Osteoblast (primary cell): ENCODE results near the gene LPCAT3. TPM values are rescaled to one million over a fixed set of nuclear protein-coding genes. Genes with fewer than 3 reads are reported as not detected.

Experiments used
- DNase-seq: peaks from one replicate; pipeline ENCODE4 v3.0.0; 2011; ENCODE audit warnings: low spot score, mixed read lengths; ENCODE audit not compliant: insufficient read length; ENCODE audit errors: missing footprints
- H2AFZ ChIP-seq: 2 replicates; pipeline ENCODE4 v1.6.0; 2011; ENCODE audit warnings: mild to moderate bottlenecking, low read length
- H3K27ac ChIP-seq: 2 replicates; pipeline ENCODE4 v1.5.1; 2011; ENCODE audit warnings: mild to moderate bottlenecking, low read depth, low read length, moderate library complexity
- H3K27me3 ChIP-seq: 2 replicates; pipeline ENCODE4 v1.6.0; 2012; ENCODE audit warnings: mild to moderate bottlenecking, control low read depth, inconsistent platforms, low read length, moderate library complexity; ENCODE audit not compliant: insufficient read depth
- H3K36me3 ChIP-seq: 2 replicates; pipeline ENCODE4 v1.5.1; 2011; ENCODE audit warnings: mild to moderate bottlenecking, low read length, control low read depth, moderate library complexity; ENCODE audit not compliant: insufficient read depth
- H3K4me1 ChIP-seq: 2 replicates; pipeline ENCODE4 v1.5.1; 2011; ENCODE audit warnings: mild to moderate bottlenecking, low read length, control low read depth, moderate library complexity; ENCODE audit not compliant: insufficient read depth
- H3K4me2 ChIP-seq: 2 replicates; pipeline ENCODE4 v1.6.0; 2011; ENCODE audit warnings: mild to moderate bottlenecking, low read length; ENCODE audit not compliant: insufficient read depth
- H3K4me3 ChIP-seq: fragments of 200-600 bp; sonication (generic); 3 replicates; pipeline ENCODE4 v1.5.1; 2012; ENCODE audit warnings: mild to moderate bottlenecking, low read length, inconsistent platforms; ENCODE audit not compliant: insufficient read depth
- H3K79me2 ChIP-seq: 2 replicates; pipeline ENCODE4 v1.6.0; 2012; ENCODE audit warnings: mild to moderate bottlenecking, low read length, control low read depth, inconsistent platforms; ENCODE audit not compliant: insufficient read depth
- H3K9me3 ChIP-seq: 2 replicates; pipeline ENCODE4 v1.5.1; 2011; ENCODE audit warnings: low read depth, low read length, control low read depth
- H4K20me1 ChIP-seq: 2 replicates; pipeline ENCODE4 v1.6.0; 2012; ENCODE audit warnings: mild to moderate bottlenecking, low read length, control low read depth; ENCODE audit not compliant: insufficient read depth
- CTCF ChIP-seq: IDR thresholded peaks from 2 replicates; pipeline ENCODE4 v1.5.1; 2011; ENCODE audit warnings: mild to moderate bottlenecking, low read depth, low read length, moderate library complexity; ENCODE audit errors: extremely low read depth
- total RNA-seq: library from RNA; depleted of rRNA; stranded (reverse); fragments of >200 nt; gene quantifications from 2 replicates; pipeline ENCODE4 v1.2.3, GENCODE V29; 2012

The LPCAT3 gene
- total RNA-seq, 1 donor, result 20.3 TPM

GRCh38 chr12:6977653-6978052 lies 40.6 kb downstream of the LPCAT3 start:
- H2AFZ ChIP-seq, result no peak overlapping the region
- H3K36me3 ChIP-seq, result peaks cover 69% of the 10 kb centered on the region
- no peaks in the 10 kb centered on the region for H3K4me1 ChIP-seq
- no peak overlapping the region for H3K27ac ChIP-seq
- H3K79me2 ChIP-seq, result peaks cover 4% of the 10 kb centered on the region
- H3K4me2 ChIP-seq, result no peak overlapping the region
- H3K4me3 ChIP-seq, result no peak overlapping the region
- TF ChIP-seq CTCF, result no peak
- no peak for DNase-seq
- no peaks in the 10 kb centered on the region for H3K27me3 ChIP-seq
- H4K20me1 ChIP-seq, result no peaks in the 10 kb centered on the region
- H3K9me3 ChIP-seq, result no peaks in the 10 kb centered on the region

GRCh38 chr12:6975297-6976032 lies 42.8 kb downstream of the LPCAT3 start:
- H2AFZ ChIP-seq, result no peak overlapping the region
- H3K9me3 ChIP-seq, result no peaks in the 10 kb centered on the region

GRCh38 chr12:6974180-6974579 lies 44.1 kb downstream of the LPCAT3 start:
- Histone ChIP-seq H3K4me2 (no peak overlapping the region), H3K9me3 (no peaks in the 10 kb centered on the region), H3K79me2 (peaks cover 36% of the 10 kb centered on the region), H3K4me1 (peaks cover 10% of the 10 kb centered on the region), H2AFZ (no peak overlapping the region), H3K27ac (no peak overlapping the region), H3K36me3 (peaks cover 48% of the 10 kb centered on the region), H3K27me3 (no peaks in the 10 kb centered on the region), H4K20me1 (no peaks in the 10 kb centered on the region), H3K4me3 (no peak overlapping the region)
- DNase-seq, result no peak
- no peak for TF ChIP-seq CTCF

More at GRCh38 chr12:6975297-6976032, 42.8 kb downstream of the LPCAT3 start:
- no peak for DNase-seq
- Histone ChIP-seq H3K79me2 (peaks cover 24% of the 10 kb centered on the region), H3K4me3 (no peak overlapping the region), H3K36me3 (peaks cover 50% of the 10 kb centered on the region), H3K4me1 (peaks cover 6% of the 10 kb centered on the region), H3K4me2 (no peak overlapping the region), H3K27ac (no peak overlapping the region), H3K27me3 (no peaks in the 10 kb centered on the region), H4K20me1 (no peaks in the 10 kb centered on the region)
- no peak for TF ChIP-seq CTCF

GRCh38 chr12:6970096-6970527 lies 48.2 kb downstream of the LPCAT3 start:
- H3K36me3 ChIP-seq, result peaks cover 54% of the 10 kb centered on the region
- H3K79me2 ChIP-seq, result peaks cover 59% of the 10 kb centered on the region
- H2AFZ ChIP-seq, result peak overlapping the region; percentile 82
- peak overlapping the region; percentile 100 for H3K4me3 ChIP-seq
- no peaks in the 10 kb centered on the region for H3K9me3 ChIP-seq
- no peak for TF ChIP-seq CTCF
- H4K20me1 ChIP-seq, result peaks cover 4% of the 10 kb centered on the region
- H3K27me3 ChIP-seq, result no peaks in the 10 kb centered on the region
- peaks cover 16% of the 10 kb centered on the region for H3K4me1 ChIP-seq
- peak overlapping the region; percentile 94 for H3K4me2 ChIP-seq
- peak overlapping the region; percentile 96 for H3K27ac ChIP-seq
- DNase-seq, result no peak
